Effector CD4-positive, alpha-beta T cell (primary cell): Measurements from ENCODE around the gene AEBP1.
A peak's percentile ranks its signal among the peaks of the same experiment; 100 is the strongest.

Source experiments
- DNase-seq: peaks from one replicate; pipeline ENCODE4 v3.0.0-alpha.2; 2020

AEBP1 gene

DNA sequence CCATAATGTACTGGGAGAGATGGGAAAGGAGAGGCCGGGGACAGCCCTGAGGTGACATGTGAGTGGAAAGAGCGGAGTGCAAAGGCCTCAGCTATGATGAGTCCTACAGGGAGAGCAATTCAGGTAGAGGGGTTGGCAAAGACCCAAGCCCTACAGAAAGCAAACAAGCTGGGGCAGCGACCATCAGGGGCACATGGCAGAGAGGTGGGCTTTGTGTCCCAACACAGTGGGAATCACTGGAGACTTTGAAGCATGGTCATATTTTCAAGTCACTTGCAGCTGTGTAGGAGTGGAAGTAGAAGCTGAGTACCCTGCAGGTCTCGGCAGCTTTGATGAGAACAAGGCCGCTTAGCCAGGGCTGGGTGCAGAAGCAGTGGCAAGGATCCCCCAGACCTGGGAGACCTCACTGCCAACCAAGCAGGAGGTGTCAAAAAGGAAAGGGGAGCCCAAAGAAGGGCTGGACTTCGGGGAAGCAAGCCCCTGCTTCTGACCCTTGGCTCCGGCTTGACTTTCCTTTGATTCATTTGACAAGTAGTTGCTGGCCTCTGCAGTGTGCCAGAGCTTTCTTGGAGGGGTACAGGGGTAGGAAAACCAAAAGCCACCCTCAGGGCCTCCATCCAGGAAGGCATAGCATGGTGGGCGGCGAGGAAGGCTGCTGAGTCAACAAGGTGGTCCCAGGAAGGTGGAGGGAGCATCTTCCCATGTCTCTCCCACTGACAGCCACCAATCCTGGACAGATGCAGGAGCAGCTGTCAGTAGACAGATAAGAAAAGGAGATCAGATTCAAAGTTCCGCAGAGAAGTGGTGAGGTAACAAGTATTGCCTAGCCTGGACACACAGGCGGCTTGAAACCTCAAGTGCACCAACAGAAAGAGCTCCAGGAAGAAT, 36.8 kb upstream of the AEBP1 start:
- DNase-seq: no peak

DNA sequence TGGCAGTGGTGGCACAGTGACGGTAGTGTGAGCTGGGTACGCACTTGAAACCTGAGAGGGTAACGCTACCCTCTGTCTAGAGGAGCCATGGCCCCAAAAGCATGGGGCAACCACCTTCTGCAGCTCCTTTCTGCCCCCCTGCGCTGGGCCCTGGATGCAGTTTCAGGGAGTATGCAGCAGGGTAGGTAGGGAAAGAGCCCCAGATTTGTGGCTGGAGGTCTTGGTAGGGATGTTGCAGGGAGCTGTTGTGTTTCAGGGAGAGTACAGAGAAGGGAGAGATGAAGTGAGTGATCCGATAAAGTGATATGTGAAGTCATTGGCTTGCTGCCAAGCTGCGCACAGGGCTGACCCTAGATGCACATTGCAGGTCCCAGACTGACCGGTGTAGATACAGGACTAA, 36.1 kb upstream of the AEBP1 start:
- no peak for DNase-seq

DNA sequence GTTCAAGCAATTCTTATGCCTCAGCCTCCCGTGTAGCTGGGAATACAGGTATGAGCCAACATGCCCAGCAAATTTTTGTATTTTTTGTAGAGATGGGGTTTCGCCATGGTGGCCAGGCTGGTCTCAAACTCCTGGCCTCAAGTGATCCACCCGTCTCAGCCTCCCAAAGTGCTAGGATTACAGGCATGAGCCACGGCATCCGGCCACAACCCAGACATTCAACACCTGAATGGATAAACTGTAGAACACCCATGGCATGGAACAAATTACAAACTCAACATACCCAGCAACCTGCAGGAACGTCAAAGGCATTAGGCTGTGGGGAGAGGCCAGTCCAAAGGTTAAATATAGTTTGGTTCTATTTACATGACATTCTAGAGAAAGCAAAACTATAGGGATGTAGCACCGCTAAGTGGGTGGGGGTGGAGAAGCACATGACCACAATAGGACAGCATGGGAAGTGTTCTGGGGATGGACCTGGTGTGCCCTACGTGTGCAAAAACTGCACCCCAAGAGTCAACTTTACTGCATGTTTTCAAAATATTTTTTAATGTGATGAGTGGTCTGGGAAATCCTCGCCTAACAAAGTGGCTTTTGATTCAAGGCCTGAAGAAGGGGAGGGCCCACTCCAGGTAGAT, 32.3 kb upstream of the AEBP1 start:
- DNase-seq: no peak

- DNase-seq: peak; percentile 20
Measured at GRCh38 chr7:44072364-44073231, 31.5 kb upstream of the AEBP1 start.

- no peak for DNase-seq
Measured at GRCh38 chr7:44073664-44074348, 30.3 kb upstream of the AEBP1 start.

GRCh38 chr7:44074349-44074695, 29.8 kb upstream of the AEBP1 start:
- DNase-seq: no peak

DNA sequence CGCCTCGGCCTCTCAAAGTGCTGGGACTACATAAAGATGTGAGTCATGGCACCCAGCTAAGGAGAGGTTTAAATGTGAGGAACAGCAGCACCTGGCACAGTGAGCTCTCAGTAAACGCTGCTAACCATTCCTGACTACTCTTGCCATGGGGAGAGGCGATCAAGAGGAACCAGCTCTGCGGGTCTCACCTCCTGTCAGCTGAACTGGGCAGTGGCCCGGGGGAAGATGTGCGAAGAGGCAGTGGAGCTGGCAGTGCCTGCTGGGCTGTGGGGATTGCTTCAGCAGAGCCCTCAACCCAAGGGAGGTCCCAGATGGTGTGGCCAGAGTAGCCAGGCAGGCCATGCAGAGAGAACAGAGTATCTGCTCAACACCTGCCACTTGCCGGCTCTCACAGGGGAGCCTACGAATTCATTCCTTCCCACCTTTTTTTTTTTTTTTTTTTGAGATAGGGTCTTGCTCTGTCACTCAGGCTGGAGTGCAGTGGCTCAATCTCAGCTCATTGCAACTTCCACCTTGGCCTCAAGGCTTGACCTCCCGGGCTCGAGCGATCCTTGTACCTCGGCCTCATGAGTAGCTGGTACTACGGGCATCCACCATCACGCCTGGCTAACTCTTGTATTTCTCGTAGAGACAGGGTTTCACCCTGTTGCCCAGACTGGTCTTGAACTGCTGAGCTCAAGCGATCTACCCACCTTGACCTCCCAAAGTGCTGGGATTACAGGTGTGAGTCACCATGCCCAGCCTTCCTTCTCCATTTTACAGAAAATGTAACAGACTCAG, 28.7 kb upstream of the AEBP1 start:
- no peak for DNase-seq

GRCh38 chr7:44076101-44076895, 27.8 kb upstream of the AEBP1 start:
- DNase-seq: no peak

- no peak for DNase-seq
Measured at GRCh38 chr7:44077061-44077460, 27.1 kb upstream of the AEBP1 start.

GRCh38 chr7:44077681-44078091, 26.5 kb upstream of the AEBP1 start:
- no peak for DNase-seq

- no peak for DNase-seq
Measured at GRCh38 chr7:44078521-44078920, 25.6 kb upstream of the AEBP1 start.

DNA sequence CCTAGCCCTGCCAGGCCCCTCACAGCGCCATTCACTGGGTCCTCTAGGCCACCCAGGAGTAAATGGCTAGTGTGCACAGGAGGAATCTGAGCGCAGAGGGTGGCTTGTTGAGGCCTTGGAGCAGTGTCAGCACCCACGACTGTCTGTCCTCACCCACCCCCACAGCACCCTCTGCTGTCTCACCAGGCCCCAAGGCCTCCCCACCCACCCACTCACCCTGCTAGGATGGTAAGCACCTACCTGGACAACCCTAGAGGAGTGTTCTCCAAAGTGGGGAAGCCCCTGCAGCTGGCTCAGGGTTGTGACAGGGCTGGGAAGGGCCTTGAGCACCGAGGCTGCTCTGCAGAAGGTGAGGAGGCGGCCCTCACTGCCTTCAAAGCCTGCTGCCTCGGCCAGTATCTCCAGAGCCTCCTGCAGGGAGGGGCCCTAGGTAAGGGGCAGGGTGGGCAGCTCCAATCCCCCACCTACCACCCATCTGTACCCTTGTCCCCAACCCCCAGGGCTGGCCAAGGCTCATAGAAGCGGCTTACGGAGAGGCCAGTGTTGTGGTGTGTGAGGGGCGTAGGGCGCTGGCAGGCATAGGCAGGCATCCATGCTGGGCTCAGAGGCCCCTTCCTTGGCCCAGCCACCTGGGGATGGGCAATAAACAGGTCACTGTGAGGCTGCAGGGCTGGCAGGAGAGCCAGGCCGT, 24.7 kb upstream of the AEBP1 start:
- DNase-seq: no peak

DNA sequence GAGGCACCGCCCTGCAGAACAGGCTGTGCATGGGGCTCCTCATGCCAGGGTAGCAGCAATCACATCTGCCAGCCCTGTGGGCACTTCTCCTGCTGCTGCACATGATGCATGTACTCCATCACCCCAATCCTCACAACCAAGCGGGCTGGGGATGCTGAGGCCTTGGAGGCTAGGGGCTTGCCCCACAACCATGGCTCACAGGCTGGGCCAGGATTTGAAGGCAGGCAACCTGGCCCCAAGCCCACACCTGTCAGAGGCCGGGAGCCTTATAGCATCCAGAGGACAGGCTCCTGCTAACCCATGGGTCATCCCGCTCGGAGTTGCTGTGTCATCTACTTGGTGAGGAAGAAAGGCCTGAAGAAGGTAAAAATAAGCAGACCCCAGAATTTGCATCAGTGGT, 24.0 kb upstream of the AEBP1 start:
- no peak for DNase-seq

GRCh38 chr7:44080686-44081265, 23.4 kb upstream of the AEBP1 start:
- DNase-seq: no peak

GRCh38 chr7:44081266-44081748, 22.8 kb upstream of the AEBP1 start:
- DNase-seq: no peak

GRCh38 chr7:44082541-44083207, 21.5 kb upstream of the AEBP1 start:
- peak; percentile 97 for DNase-seq

GRCh38 chr7:44083796-44084195, 20.3 kb upstream of the AEBP1 start:
- DNase-seq: no peak

DNA sequence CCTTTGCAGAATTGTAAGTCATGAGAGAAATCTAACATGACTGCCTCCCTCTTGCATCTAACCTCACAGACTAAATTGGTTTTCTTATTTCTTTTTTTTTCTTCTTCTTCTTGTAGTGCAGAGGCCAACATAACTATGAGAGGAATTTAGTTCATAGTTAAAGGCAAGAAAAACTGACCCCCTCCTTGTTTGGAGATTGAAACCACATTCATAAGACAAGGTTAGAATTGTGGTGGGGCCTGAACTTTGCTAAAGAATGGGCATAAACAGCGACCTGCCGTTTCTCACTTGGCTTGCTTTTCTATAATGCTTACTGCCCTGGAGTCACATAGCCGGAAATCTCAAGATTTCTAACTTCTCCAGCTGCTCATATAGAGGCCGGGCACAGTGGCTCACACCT, 19.4 kb upstream of the AEBP1 start:
- no peak for DNase-seq

- DNase-seq: no peak
Measured at GRCh38 chr7:44085546-44085945, 18.6 kb upstream of the AEBP1 start.
